ENCODE results near the gene GALE.
"Not testable (repeated sequence)": the region's sequence is repeated elsewhere in the genome, so short reads cannot be mapped to it uniquely, and the experiment has no call there.

The GALE gene

DNA sequence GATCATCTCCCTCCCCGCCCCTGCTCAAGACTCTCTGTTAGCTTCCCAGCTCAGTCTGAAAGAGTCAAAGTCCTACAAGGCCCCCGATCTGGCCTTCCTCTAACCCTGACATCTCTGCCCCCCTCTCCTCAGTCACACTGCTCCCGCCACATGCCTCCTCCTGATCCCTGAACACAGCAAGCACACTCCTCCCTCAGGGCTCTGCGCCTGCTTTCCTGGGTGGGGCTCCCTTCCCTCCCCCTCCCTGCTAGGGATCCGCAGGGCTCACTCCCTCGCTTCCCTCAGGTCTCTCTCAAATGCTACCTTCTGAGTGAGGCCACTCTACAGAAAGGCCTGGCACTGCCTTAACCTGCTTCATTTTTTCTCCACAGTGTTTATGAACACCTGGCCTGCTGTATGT is 5.7 kb upstream of the GALE start:
- H3K27ac ChIP-seq (ENCODE audit: low read length): no peak overlapping the region

DNA sequence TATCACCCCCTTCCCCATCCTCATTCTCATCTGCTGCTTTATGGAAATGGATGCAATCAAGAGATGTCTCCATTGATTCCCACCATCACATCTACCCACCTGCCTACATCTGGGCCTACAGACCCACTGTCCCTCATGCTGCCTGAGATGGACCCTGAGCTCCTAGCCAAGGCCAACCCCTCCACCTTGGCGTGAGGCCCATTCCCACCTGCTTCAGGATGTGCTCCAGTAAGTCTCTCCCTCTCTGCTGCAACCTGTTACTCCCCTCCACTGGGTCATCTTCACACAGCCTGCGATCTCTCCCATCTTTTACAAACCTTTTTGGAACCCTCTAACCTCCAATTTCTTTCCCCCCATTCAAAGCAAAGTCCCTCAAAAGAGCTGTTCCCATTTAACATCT is 4.5 kb upstream of the GALE start:
- no peaks in the 10 kb centered on the region for H3K36me3 ChIP-seq (ENCODE audit: control insufficient read depth, low read depth, low read length)
- no peaks in the 10 kb centered on the region for H3K9me3 ChIP-seq (ENCODE audit: control insufficient read depth, low read depth, low read length)
- H3K4me1 ChIP-seq (ENCODE audit: control insufficient read depth, low read depth, low read length): no peaks in the 10 kb centered on the region
- H3K9ac ChIP-seq (ENCODE audit: low read length): no peak overlapping the region
- peaks cover 14% of the 10 kb centered on the region for H3K27me3 ChIP-seq (ENCODE audit: control insufficient read depth, insufficient read depth, low read length)
- H3K4me3 ChIP-seq (ENCODE audit: low read length): no peak overlapping the region
- H3K27ac ChIP-seq (ENCODE audit: low read length): no peak overlapping the region

More for the DNA sequence above, 5.7 kb upstream of the GALE start:
- H3K9ac ChIP-seq (ENCODE audit: low read length): no peak overlapping the region
- no peaks in the 10 kb centered on the region for H3K9me3 ChIP-seq (ENCODE audit: control insufficient read depth, low read depth, low read length)
- H3K36me3 ChIP-seq (ENCODE audit: control insufficient read depth, low read depth, low read length): no peaks in the 10 kb centered on the region
- H3K27me3 ChIP-seq (ENCODE audit: control insufficient read depth, insufficient read depth, low read length): peaks cover 11% of the 10 kb centered on the region
- no peaks in the 10 kb centered on the region for H3K4me1 ChIP-seq (ENCODE audit: control insufficient read depth, low read depth, low read length)
- no peak overlapping the region for H3K4me3 ChIP-seq (ENCODE audit: low read length)

- no peaks in the 10 kb centered on the region for H3K9me3 ChIP-seq (ENCODE audit: control insufficient read depth, low read depth, low read length)
- no peak overlapping the region for H3K9ac ChIP-seq (ENCODE audit: low read length)
- H3K4me3 ChIP-seq (ENCODE audit: low read length): no peak overlapping the region
- no peak overlapping the region for H3K27ac ChIP-seq (ENCODE audit: low read length)
- peaks cover 14% of the 10 kb centered on the region for H3K27me3 ChIP-seq (ENCODE audit: control insufficient read depth, insufficient read depth, low read length)
- H3K36me3 ChIP-seq (ENCODE audit: control insufficient read depth, low read depth, low read length): no peaks in the 10 kb centered on the region
- peaks cover 4% of the 10 kb centered on the region for H3K4me1 ChIP-seq (ENCODE audit: control insufficient read depth, low read depth, low read length)
These were observed 3.8 kb upstream of the GALE start for GRCh38 chr1:23804183-23804835.

DNA sequence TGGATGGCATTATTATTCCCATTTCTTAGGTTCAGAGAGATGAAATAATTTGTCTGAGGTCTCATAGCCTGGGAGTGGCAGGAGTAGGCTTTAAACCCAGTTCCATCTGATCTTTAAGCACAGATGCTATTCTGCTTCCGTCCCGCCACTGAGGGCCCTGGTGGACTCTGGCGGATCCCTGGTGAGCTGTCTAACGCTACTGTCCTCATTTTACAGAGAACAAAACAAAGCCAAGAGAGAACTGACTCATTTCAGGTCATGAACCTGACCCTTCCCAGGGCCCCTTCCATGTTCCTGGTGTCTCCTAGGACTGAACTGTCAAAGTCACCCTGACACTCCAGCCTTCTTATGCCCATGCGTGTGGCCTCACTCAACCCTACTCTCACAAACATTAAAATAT is 3.1 kb upstream of the GALE start:
- Histone ChIP-seq H3K27ac (ENCODE audit: low read length) (no peak overlapping the region), H3K9ac (ENCODE audit: low read length) (no peak overlapping the region), H3K4me1 (ENCODE audit: control insufficient read depth, low read depth, low read length) (peaks cover 9% of the 10 kb centered on the region), H3K36me3 (ENCODE audit: control insufficient read depth, low read depth, low read length) (peaks cover 3% of the 10 kb centered on the region), H3K27me3 (ENCODE audit: control insufficient read depth, insufficient read depth, low read length) (peaks cover 14% of the 10 kb centered on the region), H3K4me3 (ENCODE audit: low read length) (no peak overlapping the region), H3K9me3 (ENCODE audit: control insufficient read depth, low read depth, low read length) (no peaks in the 10 kb centered on the region)

GRCh38 chr1:23802809-23803342 is 2.3 kb upstream of the GALE start:
- H3K4me3 ChIP-seq (ENCODE audit: low read length); H3K36me3 ChIP-seq (ENCODE audit: control insufficient read depth, low read depth, low read length); H3K4me1 ChIP-seq (ENCODE audit: control insufficient read depth, low read depth, low read length); H3K9me3 ChIP-seq (ENCODE audit: control insufficient read depth, low read depth, low read length); H3K9ac ChIP-seq (ENCODE audit: low read length); H3K27ac ChIP-seq (ENCODE audit: low read length): not testable (repeated sequence)
- H3K27me3 ChIP-seq (ENCODE audit: control insufficient read depth, insufficient read depth, low read length): peaks cover 14% of the 10 kb centered on the region

DNA sequence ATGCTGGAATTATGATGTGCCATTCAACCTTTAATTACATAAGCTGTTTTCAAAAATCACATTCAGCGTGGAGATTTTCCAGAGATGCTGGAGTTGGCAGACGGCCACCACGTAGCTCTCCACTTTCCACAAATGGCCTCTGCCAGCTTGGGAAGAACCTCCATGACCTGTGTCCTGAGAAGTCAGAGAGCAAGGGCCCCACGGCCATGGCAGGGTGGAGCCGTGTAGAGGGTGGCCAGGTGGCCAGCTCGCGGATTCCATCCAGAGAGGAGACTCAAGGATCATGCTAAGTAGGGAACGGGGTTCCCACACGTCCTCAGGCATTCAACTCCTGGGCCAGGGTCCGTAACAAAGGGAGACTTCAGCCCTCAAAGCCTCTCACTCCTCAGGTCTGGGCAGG is 1.3 kb upstream of the GALE start:
- peaks cover 11% of the 10 kb centered on the region for H3K36me3 ChIP-seq (ENCODE audit: control insufficient read depth, low read depth, low read length)
- H3K9ac ChIP-seq (ENCODE audit: low read length): no peak overlapping the region
- H3K27me3 ChIP-seq (ENCODE audit: control insufficient read depth, insufficient read depth, low read length): peaks cover 14% of the 10 kb centered on the region
- no peak overlapping the region for H3K4me3 ChIP-seq (ENCODE audit: low read length)
- H3K9me3 ChIP-seq (ENCODE audit: control insufficient read depth, low read depth, low read length): no peaks in the 10 kb centered on the region
- no peak overlapping the region for H3K27ac ChIP-seq (ENCODE audit: low read length)
- peaks cover 9% of the 10 kb centered on the region for H3K4me1 ChIP-seq (ENCODE audit: control insufficient read depth, low read depth, low read length)

DNA sequence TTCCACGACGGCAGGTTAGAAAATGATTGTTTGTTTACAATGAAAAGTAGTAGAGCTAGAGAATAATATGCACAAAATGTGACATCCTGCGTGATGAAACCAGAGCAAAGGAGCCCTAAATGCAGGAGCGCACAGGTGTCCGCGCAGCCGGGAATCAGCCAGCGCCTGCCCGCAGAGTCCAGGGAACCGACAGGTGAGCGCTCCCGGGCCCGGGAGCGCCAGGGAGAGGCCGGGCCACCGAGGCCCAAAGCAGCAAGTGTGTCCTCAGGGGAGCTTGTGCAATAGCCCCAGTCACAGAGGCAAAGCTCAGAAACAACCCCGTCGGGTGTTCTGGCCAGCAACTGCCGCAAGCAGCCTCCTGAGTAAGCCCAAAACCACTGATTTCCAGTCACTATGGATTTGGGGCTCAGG is 789 bp upstream of the GALE start:
- Histone ChIP-seq H3K4me1 (ENCODE audit: control insufficient read depth, low read depth, low read length) (peaks cover 9% of the 10 kb centered on the region), H3K4me3 (ENCODE audit: low read length) (peak overlapping the region; percentile 81), H3K27ac (ENCODE audit: low read length) (no peak overlapping the region), H3K36me3 (ENCODE audit: control insufficient read depth, low read depth, low read length) (peaks cover 11% of the 10 kb centered on the region), H3K9ac (ENCODE audit: low read length) (peak overlapping the region; percentile 39), H3K9me3 (ENCODE audit: control insufficient read depth, low read depth, low read length) (no peaks in the 10 kb centered on the region), H3K27me3 (ENCODE audit: control insufficient read depth, insufficient read depth, low read length) (peaks cover 14% of the 10 kb centered on the region)

GRCh38 chr1:23799570-23800399 is 769 bp downstream of the GALE start:
- Histone ChIP-seq H3K4me1 (ENCODE audit: control insufficient read depth, low read depth, low read length) (peaks cover 9% of the 10 kb centered on the region), H3K36me3 (ENCODE audit: control insufficient read depth, low read depth, low read length) (peaks cover 19% of the 10 kb centered on the region), H3K9ac (ENCODE audit: low read length) (peak overlapping the region; percentile 69), H3K4me3 (ENCODE audit: low read length) (peak overlapping the region; percentile 81), H3K27ac (ENCODE audit: low read length) (no peak overlapping the region), H3K9me3 (ENCODE audit: control insufficient read depth, low read depth, low read length) (no peaks in the 10 kb centered on the region), H3K27me3 (ENCODE audit: control insufficient read depth, insufficient read depth, low read length) (peaks cover 14% of the 10 kb centered on the region)

DNA sequence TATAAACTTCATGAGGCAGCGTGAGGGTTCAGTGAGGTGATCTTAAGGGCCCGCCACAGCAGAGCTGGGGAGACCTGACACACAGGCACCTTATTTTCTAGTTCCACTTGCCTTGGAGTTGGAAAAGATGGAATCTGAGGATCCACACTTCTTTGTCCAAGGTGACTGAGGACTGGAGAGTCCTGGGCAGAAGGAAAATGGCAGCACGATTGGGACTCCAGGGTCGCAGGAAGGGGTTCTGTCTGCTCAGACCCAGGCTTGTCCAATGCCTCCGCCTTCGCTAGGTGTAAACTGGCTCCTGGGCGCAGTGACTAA is 1.3 kb downstream of the GALE start:
- H3K27ac ChIP-seq (ENCODE audit: low read length): no peak overlapping the region
- H3K9ac ChIP-seq (ENCODE audit: low read length): peak overlapping the region; percentile 69
- H3K4me1 ChIP-seq (ENCODE audit: control insufficient read depth, low read depth, low read length): peaks cover 9% of the 10 kb centered on the region
- no peaks in the 10 kb centered on the region for H3K9me3 ChIP-seq (ENCODE audit: control insufficient read depth, low read depth, low read length)
- peak overlapping the region; percentile 81 for H3K4me3 ChIP-seq (ENCODE audit: low read length)
- H3K27me3 ChIP-seq (ENCODE audit: control insufficient read depth, insufficient read depth, low read length): peaks cover 14% of the 10 kb centered on the region
- peaks cover 22% of the 10 kb centered on the region for H3K36me3 ChIP-seq (ENCODE audit: control insufficient read depth, low read depth, low read length)

DNA sequence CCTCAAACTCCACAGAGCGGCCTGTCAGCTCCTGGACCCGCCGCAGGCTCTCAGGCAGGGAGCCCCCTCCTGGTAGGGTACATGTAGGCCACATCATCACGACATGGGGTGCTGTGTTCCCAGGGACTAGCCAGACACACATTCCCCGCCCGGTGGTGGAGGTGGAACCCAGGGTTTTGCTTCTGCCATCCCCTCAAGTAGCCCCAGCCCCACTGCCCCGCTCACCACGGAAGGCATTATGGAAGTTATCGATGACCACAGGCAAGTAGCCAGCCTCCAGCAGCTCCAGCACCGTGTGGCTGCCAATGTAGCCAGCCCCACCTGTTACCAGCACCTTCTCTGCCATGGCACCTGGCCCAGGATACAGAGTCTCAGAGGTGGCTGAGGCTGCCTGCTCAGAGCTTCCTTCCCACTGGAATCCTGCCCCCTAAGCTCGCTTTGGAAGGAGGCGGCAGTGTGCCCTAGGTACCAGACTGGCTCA is 1.9 kb downstream of the GALE start:
- no peaks in the 10 kb centered on the region for H3K9me3 ChIP-seq (ENCODE audit: control insufficient read depth, low read depth, low read length)
- H3K27me3 ChIP-seq (ENCODE audit: control insufficient read depth, insufficient read depth, low read length): peaks cover 14% of the 10 kb centered on the region
- H3K4me3 ChIP-seq (ENCODE audit: low read length): peak overlapping the region; percentile 81
- peaks cover 23% of the 10 kb centered on the region for H3K36me3 ChIP-seq (ENCODE audit: control insufficient read depth, low read depth, low read length)
- peaks cover 9% of the 10 kb centered on the region for H3K4me1 ChIP-seq (ENCODE audit: control insufficient read depth, low read depth, low read length)
- no peak overlapping the region for H3K9ac ChIP-seq (ENCODE audit: low read length)
- no peak overlapping the region for H3K27ac ChIP-seq (ENCODE audit: low read length)

DNA sequence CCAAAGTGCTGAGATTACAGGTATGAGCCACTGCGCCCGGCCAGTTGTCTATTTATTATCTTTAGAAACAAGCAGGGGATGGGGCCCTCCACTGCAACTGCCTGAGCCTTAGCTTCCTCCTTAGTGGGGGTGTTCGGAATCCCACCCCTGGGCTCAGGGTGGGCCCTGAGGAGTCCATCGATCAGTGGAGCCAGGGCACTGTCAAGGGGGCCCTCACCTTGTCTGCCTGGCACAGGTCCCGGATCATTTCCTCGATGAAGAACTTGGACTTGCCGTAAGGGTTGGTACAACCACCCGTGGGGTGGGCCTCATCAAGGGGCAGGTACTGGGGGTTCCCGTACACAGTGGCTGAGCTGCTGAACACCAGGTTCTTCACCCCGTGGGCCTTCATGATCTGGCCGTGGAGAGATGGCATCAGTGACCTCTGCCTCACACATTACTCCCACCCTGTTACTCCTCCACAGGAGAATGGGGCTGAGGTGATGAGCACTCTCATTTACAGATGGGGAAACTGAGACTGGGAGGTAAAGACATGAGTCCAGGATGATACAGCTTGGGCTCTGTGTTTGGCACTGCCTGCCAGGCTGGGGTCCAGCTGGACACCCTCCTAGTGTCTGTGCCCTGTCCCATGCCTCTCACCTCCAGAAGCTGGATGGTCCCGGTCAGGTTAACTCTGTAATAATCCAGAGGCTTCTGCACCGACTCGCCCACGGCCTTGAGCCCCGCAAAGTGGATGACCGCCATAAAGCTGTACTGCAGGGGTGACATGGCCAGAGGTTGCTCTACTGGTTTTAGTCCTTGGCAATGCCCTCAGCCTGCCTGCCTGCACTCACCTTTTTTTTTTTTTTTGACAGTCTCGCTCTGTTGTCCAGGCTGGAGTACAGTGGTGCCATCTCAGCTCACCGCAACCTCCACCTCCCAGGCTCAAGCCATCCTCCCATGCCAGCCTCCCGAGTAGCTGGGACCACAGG is 2.8 kb downstream of the GALE start:
- Histone ChIP-seq H3K9ac (ENCODE audit: low read length) (no peak overlapping the region), H3K27ac (ENCODE audit: low read length) (no peak overlapping the region), H3K27me3 (ENCODE audit: control insufficient read depth, insufficient read depth, low read length) (peaks cover 14% of the 10 kb centered on the region), H3K4me3 (ENCODE audit: low read length) (no peak overlapping the region), H3K9me3 (ENCODE audit: control insufficient read depth, low read depth, low read length) (no peaks in the 10 kb centered on the region), H3K4me1 (ENCODE audit: control insufficient read depth, low read depth, low read length) (peaks cover 9% of the 10 kb centered on the region), H3K36me3 (ENCODE audit: control insufficient read depth, low read depth, low read length) (peaks cover 29% of the 10 kb centered on the region)
